NCI-H1694 treated with DMSO at 0.1 percent for 48 hours (cell line): Measurements from ENCODE around the gene CELSR1.
"Not testable (repeated sequence)": the region's sequence is repeated elsewhere in the genome, so short reads cannot be mapped to it uniquely, and the experiment has no call there.

Experiments used
- DNase-seq: peaks from one replicate; lab custom pipeline; 2025; lab: John Stamatoyannopoulos, UW

Gene CELSR1

DNA sequence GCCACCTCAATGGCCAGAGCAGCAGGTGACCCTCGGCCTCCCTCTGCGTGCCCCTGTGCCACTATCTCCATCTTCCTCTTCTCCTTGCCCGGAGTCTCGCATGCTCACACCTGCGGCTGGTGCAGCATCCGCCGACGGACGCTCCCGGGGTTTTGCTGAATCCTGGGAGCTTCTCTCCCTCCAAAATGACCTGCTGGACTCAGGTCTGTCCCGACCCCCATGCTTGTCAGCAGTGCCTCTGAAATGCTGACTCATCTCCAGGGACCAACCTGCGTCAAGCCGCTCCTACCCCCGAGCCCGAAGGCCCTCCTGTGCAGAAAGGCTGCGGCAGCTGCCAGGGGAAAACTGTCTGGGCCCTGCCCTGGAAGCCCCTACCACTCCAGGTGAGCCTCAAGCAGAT is 58.4 kb downstream of the CELSR1 start:
- no peak for DNase-seq

DNA sequence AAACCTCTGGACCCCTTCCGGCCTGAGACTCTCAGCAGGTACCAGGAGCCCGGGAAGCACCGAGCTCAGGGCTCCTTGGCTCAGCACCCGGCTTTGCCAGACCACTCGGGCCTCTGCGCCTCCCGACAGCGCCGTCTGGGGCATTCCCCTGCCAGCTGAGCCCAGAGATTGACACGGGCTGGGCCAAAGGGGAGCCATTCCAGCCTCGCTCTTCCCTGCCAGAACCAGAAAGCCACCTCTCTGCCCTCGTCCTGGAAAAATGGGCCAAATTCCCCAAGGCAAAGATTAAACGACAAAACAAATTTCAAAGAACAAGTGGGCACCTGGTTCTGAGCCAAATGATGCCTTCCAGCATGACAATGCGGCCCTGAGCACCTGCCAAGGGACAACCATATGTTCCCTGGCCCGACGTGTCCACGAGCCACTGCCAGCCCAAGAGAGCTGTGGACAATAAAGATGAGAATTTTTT is 59.3 kb downstream of the CELSR1 start:
- no peak for DNase-seq

DNA sequence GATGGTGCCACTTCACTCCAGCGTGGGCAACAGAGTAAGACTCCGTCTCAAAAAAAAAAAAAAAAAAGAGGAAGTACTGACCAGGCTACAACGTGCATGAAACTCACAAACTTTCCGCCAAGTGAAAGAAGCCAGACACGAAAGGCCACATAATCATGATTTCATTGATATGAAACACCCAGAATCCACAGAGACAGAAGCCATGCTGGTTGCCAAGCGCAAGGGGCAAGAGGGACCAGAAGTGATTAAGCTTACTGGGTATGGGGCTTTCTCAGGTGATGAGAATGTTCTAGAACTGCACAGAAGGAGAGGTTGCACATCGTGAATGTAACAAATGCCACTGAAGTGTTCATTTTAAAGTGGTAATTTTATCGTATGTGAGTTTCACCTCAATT is 60.9 kb downstream of the CELSR1 start:
- DNase-seq: no peak

DNA sequence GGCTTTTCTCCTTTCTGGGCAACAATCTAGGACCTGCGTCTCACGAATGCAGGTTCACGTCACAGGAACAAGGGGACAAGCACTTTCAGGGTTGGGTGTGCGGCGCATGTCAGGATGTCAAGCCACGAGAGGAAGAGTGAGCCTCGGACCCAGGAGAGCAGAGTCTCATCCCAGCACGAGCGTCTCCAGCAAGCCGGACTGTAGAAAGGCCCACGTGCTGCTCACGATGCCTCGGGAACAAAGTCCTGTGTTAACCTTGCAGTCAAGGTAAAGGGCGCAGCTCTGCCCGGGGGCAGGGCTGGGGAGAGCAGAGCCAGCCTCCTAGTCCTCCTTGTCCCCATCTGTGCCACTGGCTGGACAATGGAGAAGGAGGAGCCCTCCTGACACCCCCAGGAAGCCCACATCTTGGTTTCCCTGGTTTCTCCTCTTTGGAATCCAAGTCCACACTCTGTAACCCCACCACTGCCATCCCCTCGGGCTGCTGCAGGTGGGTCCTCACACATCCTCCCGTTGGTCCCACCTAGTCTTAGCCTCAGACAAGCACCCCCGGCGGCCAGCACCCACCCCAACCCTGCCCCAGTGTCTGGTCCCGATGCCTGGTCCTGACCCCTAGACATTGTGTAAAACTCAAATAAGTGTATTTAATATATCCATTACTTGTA is 63.4 kb downstream of the CELSR1 start:
- DNase-seq: no peak

DNA sequence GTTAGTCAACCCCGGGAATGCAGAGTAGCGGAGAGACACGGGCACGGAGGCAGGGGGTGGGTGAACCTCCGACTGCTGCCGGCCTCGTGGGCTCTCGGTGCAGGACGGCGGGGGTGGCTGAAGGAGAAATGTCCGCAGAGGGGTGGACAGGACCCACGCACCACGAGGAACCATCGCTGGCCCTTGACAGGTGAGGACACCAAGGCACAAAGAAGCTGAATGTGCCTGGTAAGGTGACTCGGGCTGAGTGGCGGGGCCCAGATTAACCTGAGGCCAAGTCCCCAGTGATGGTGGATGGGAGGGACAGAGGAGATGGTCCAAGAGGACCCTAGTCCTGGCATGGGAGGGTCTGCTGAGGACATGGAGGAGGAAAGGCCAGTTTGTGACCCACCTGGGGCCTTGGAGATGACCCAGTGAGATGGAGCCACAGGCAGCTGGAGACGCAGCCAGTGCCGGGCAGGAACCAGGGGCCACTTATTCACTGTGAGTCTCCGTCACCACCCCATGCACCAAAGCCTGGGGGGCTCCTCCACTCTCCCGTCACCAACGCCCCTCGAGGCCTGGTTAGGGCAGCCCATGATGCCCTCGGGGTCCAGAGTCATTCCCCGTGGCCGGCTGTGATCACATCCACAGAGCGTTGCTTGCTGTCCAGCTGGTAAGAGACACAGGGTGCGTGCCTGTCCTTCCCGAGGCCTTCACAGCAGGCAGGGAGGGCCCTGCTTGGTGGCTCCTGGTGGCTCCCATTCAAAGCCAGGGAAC is 64.2 kb downstream of the CELSR1 start:
- DNase-seq: no peak

DNA sequence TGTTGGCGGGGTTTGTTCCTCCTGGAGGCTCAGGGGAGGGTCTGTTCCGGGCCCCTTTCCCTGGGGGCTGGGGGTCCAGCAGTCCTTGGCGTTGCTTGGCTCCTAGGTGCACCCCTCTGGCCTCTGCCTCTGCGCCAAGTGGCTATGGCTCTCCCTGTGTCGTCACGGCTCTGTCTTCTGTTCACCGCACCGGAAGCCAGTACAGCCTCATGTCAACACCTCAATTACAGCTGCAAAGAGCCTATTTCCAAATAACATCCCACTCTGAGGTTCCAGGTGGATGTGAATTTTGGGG is 64.8 kb downstream of the CELSR1 start:
- DNase-seq: no peak

DNA sequence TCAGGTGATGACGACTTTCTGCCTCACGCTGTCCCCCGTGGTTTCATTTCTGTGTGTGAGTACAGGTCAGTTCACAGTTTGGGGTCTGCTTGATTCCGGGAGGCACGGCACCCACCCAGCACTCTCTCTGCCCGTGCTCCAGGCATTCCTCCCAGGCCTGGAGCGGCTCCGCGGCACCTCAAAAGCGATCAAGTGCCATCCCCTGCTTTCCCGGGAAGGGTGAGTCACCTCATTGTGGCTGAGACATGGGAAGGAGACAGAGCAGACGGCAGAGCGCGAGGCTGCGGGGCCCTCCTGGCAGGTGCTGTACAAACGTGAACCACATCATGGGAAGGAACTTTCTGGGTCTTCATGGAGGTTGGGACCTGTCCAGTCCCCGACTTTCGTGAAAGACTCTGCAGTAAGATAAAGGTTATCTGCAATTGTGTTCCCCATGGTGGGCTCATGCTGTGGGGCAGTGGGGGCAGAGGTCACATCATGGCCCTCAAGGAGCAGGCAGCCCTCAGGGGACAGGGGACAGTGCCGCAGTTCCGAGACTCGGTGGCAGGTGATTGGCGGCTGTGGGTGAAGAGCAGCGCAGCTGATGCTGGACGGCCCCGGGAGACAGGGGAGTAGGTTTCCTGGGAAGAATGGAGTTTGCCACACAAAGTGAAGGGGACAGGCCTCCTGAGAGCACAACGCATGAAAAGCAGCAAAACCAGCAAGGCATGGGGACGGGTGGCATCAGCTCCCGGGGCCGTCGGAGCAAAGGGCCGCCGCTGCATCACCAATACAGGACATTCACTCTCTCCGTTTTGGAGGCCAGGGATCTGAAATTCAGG is 65.3 kb downstream of the CELSR1 start:
- no peak for DNase-seq

DNA sequence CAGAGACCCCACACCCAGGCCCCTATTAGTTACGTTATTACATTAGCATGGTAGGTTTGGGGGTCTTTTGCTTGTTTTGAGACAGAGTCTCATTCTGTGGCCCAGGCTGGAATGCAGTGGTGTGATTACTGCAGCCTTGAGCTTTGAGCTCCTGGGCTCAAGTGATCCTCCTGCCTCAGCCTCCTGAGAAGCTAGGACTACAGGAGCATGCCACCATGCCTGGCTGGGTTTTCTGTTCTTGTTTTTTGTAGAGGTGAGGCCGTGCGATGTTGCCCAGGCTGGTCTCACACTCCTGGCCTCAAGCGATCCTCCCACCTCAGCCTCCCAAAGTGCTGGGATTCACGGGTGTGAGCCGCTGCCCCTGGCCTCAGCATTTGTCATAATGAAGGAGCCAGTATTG is 66.1 kb downstream of the CELSR1 start:
- not testable (repeated sequence) for DNase-seq

DNA sequence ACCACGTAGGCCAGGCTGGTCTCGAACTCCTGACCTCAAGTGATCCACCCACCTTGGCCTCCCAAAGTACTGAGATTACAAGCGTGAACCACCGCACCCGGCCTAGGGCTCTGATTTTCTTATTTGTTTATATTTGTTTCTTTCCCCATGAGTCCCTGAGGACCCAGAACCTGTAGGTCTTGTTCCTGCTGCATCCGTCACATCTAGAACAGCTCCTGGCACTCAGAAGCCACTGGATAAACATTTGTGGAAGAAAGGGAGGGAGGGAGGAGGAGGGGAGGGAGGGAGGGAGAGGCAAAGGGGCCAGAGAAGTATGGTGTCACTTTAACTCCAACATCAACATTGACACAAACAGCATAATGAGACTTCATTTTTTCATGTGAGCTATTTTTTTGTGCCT is 67.7 kb downstream of the CELSR1 start:
- DNase-seq: no peak

DNA sequence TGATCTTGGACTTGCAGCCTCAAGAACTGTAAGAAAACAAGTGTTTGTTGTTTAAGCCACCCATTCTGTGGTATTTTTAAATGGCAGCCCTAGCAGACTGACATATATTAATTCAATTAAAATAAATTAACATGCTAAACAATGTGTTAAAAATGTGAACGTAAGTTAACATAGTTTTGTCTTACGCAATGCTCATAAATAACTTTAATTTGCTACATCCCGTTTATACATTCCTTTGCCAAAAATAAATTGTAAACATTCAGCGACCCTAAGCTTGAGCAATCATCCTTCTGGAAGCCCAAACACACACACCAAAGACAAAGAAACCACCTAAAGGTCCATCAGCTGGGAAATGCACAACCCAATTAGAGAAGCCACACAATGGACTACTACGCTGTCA is 70.4 kb downstream of the CELSR1 start:
- no peak for DNase-seq

DNA sequence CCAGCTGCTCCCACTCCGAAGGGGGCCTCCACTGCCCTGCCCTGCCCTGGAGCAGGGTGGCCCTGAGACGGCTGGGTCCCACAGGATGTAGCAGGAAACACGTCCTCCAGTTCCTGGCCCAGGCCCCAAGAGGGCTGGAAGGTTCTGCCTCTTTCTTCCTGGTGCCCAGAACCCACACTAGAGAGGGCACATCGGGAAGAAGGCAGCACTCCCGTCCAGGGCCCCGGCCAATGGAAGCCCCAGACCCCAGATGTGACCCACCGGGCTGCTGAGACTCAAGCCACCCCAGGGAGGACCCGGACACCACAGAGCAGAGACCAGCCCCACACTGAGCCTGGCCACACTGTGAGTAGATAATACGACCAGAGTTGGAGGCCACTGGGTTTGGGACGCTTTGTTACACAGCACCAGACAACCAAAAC is 71.2 kb downstream of the CELSR1 start:
- no peak for DNase-seq

DNA sequence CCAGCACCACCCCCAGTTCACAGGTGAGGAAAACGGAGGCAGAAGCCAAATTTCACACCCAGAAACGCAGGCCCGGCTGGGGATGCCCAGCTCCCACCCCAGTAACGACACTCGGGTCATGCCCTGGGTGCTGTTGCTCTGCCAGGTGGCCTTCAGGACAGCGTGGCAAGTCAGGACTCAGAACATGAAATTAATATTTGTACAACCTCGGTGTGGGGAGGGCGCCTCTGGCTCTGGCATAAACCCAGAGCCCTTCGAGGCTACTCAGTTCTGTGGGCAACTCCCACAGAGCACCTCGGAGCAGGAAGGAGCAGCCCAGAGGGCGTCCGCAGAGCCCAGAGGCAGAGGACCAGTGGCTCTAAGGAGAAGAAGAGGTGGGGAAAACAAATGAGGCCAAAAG is 71.6 kb downstream of the CELSR1 start:
- DNase-seq: no peak

DNA sequence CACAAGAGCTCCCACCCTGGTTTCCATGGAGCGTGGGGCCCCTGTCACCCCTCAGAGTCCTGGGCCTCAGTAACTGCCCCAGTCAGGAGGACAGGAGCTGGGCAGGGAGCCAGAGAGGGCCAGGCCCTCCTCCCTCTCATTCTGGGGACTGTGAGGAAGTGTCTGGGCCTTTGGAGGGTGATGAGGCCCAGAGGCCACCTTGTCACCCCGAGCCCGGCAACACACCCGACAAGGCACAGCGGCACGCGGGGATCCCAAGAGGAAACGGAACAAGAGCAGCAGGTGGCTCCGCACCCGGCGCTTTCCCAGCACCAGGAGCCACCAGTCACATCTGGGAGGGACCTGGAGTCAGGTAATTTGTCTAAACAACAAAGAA is 72.1 kb downstream of the CELSR1 start:
- no peak for DNase-seq

DNA sequence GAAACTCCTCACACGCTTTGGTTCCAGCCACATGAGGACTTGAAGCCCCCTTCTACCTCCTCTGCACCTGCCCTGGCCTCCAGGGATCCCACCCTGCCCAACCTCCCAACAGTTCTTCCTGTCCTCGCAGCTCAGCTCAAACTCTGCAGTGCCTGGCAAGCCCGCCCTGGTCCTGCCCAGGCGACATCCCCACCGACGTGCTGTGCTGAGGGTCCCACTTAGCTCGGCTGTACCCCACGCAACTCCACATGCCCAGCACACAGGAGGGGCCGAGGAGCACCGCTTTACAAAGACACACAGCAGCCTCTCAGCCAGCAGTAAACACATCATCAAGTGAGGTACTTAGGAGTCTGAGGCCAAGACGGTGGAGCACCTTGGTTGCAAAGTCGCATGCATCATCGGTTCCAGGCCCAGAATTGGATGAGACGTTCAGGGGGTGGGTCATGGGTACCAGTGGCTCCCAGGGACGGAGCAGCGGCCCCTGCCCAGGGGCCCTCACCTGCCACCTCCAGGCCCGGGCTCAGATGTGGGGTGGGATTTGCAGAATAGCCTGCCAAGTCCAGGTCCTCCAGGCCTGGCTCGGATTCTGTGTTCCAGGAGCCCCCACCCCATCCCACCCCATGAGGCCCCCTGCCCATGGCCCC is 72.6 kb downstream of the CELSR1 start:
- no peak for DNase-seq

DNA sequence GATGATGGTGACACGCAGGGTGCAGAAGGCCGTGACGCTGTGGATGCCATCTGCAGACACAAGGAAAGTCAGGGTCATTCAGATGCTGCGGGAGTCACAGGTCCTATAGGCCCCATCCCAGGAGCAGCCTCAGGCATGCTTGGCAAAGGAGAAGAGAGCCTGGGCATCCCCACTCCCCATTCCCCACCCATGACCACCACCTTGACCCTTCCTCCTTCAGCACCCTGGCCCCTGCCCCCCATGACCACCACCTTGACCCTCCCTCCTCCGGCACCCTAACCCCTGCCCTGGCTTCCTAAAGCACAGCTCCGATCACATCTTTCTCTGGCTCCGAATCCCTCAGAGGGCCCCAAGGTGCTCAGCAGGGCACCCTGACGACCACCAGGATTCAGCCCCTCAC is 73.1 kb downstream of the CELSR1 start:
- DNase-seq: no peak

DNA sequence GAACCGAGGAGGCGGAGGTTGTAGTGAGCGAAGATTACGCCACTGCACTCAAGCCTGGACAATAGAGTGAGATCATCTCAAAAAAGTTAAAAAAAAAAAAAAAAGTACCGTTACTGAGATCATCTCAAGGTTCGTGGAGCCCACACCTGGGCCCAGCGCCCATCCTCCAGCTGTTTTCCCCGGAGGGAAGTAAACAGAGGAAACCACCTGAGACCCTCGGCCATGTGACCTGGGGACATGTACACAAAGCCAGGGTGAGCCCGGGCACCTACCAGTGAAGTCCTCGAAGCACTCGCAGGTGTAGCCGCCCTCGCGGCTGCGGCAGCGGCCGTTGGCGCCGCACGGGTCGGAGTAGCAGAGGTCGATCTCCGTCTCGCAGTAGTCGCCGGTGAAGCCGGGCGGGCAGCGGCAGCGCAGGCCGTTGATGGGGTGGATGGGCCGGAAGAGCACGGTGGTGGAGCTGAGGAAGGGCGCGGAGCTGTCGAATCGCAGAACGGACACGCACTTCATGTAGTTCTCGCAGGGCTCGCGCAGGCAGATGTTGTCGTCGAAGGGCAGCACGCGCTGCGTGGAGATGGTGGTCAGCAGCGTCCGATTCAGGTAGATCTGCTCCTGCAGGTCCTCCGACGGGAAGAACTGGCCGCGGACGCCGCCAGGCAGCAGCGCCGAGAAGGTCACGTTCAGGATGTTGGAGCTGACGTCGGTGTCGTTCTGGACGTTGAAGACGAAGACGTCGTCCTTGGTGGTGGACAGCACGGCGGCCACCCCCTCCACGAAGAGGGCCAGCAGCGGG is 73.8 kb downstream of the CELSR1 start:
- DNase-seq: no peak

DNA sequence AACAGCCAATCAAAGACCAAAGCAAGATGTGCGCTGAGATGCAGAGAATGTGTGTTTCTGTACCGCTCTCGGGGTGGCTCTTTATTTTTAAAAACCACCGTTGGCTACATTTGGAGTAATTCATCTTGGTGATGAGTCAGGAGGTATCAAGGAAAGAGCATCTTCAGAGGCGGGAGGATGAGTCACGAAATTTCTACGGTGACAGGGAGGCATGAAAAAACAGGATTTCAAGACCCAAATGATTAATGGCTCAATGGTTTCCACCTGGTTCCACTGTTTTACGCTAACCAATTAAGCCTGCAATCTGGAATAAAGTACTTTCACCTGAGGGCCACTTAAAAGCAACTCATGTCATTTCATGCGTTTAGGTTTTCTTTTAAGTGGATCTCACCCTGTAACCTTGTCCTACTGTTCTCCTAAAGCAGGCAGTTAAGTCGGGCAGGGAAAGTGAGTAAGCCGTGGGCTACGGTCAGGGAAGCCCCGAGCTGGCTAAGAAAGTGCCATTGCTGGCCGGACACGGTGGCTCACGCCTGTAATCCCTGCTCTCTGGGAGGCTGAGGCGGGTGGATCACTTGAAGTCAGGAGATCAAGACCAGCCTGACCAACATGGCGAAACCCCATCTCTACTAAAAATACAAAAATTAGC is 74.6 kb downstream of the CELSR1 start:
- DNase-seq: no peak

DNA sequence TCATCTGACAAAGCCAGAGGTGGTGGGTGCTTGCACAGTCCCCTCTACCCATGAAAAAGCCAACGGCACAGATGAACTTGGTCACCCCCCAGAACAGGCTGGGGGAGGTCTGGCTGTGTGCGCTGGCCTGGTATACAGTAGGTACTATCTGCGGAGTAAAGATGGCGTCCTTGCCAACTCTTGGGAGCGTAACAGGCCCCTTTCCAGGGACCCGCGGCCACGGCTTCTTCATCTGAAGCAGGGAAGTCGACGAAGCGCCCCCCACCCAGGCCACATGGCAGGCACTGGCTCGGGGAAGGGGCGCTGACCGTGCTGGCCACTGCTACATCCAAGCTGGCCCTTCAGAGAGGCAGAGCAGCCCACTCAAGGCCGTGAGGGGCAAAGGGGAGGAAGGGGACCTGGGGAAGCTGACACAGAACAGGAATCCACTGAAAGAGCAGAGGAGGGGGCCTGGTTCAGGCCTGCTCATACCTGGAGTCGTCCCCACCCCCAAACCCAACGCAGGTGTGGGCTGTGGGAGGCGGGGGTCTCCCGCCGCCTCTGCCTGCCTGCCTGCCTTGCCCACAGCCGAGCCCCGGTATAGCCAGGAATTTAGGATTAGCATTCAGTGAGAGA is 75.7 kb downstream of the CELSR1 start:
- no peak for DNase-seq

DNA sequence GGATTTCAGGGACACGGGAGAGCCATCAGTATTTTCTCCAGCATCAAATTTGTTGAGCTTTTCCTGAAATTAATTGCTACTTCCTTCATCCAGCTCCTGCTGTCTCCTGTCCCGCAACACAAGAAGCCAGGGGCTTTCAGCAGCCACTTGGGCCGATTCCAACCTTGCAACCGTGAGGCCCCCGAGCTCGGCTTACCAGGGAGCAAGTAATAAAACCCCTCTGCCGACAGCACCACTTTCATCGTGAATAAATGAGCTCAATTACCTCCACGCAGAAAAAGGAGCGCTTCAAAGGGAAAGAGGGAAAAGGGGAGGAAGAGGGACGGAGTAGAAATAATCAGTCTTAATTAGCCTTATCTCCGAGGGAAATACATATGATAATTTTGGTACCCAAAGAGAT is 76.6 kb downstream of the CELSR1 start:
- DNase-seq: no peak

DNA sequence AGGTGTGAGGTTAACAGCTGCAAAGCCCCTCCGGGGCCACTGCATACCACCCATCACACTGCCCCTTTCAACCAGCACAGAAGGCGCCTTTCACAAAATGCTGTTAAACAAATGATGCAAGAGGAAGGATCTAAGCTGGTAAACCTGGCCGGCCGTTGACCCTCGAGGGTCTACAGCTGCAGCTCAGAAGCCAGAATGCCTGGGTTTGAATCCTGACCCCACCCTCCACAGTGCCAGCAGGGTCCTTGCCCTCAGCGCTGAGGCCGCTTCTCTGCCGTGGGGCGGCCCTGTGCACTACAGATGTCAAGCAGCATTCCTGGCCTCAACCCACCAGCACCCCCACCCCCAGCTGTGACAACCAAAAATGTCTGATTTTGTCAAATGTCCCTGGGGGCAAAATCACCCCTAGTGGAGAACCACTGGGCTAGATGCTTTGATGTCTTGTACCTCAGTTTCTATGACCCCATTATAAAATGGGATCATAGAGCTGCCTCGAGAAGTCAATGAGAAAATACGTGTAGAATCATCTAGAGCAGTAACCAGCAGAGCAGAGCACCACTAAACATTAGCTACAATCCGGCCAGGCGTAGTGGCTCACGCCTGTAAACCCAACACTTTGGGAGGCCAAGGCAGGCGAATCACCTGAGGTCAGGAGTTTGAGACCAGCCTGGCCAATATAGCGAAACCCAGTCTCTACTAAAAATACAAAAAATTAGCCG is 77.9 kb downstream of the CELSR1 start:
- no peak for DNase-seq
